DND-41 (cell line): ENCODE measurements around the gene CCNY.

Experiments used
- CTCF ChIP-seq: IDR thresholded peaks from 2 replicates; pipeline ENCODE4 v1.5.1; 2012; ENCODE audit warnings: borderline replicate concordance, low read length, moderate library complexity, mild to moderate bottlenecking; ENCODE audit not compliant: poor library complexity, severe bottlenecking; ENCODE audit errors: extremely low read depth
- EZH2 ChIP-seq: IDR thresholded peaks from 3 replicates; pipeline ENCODE4 v1.6.1; 2012; ENCODE audit warnings: borderline replicate concordance, low read depth, mild to moderate bottlenecking, moderate library complexity, low read length, inconsistent platforms; ENCODE audit not compliant: severe bottlenecking

- TF ChIP-seq CTCF, result no peak
- no peak for TF ChIP-seq EZH2
Measured at GRCh38 chr10:35545878-35546590, 209.7 kb downstream of the CCNY start.
